ENCODE results near the gene KCNIP4. TPM values are rescaled to one million over a fixed set of nuclear protein-coding genes. Genes with fewer than 3 reads are reported as not detected.

KCNIP4 gene
- total and polyA plus RNA-seq, 2 experiments from 2014 or later, result 0.14 to 0.63 TPM

DNA sequence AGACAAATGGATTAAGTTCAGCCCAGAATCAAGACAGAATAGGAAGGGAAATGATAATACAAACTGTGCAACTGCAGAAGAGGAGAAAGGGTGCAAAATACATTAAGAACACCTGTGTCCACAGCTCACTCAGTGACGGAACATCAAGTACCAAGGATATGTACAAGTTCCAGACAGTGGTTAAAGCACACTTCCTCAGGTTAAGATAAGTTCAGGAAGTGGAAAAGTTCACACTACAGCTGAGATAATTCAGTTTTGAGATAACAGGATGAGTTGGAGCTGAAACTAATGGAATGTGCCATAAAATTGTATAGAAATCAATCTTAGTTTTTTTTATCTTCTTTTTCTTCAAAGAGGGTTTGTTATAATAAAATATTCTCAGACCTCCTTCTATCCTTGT is 419.4 kb downstream of the KCNIP4 start:
- no peak overlapping the region for H3K27ac Mint-ChIP-seq
- no peaks in the 10 kb centered on the region for H3K4me1 ChIP-seq (ENCODE audit: insufficient read depth)

DNA sequence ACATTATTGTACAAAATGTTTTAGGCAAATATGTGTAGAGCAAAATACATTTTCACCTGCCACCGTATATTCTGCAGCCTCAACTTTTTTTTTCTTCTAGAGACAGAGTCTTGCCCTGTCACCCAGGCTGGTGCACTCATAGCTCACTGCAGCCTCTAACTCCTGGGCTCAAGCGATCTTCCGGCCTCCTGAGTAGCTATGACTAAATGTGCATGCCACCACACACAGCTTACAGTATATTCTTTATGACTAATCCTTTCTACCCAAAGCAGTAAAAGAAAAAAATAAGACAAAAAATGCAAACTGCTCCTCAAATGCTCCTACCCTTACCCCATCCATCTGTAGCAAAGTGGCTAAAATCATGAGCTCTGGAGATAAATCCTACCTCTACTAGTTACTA is 426.3 kb downstream of the KCNIP4 start:
- Histone ChIP-seq H3K4me1 (ENCODE audit: insufficient read depth) (no peaks in the 10 kb centered on the region), H3K9me2 (ENCODE audit: insufficient read depth) (no peaks in the 10 kb centered on the region), H3K79me2 (replicated peaks; ENCODE audit: insufficient read depth) (no peaks in the 10 kb centered on the region), H3F3A (replicated peaks; ENCODE audit: low read depth) (no peaks in the 10 kb centered on the region), H3K27ac (ENCODE audit: low read depth) (no peak overlapping the region), H3K36me3 (ENCODE audit: insufficient read depth) (no peaks in the 10 kb centered on the region), H3K4me3 (no peak overlapping the region), H4K20me1 (replicated peaks; ENCODE audit: insufficient read depth) (no peaks in the 10 kb centered on the region), H3K4me2 (no peak overlapping the region), H3K27me3 (ENCODE audit: insufficient read depth) (no peaks in the 10 kb centered on the region), H2AFZ (no peak overlapping the region)
- Mint-ChIP-seq H3K9me3 (no peaks in the 10 kb centered on the region; the same call in 2 of the 3 replicates), H3K4me3 (no peak overlapping the region), H3K27me3 (ENCODE audit: insufficient read depth, low read depth, poor library complexity) (peaks cover 2% of the 10 kb centered on the region), H3K27ac (no peak overlapping the region), H3K4me1 (peaks cover 9% of the 10 kb centered on the region), H3K36me3 (ENCODE audit: low read depth) (no peaks in the 10 kb centered on the region)
- TF ChIP-seq NANOG (IDR thresholded peaks at IDR 0.05; ENCODE audit: borderline replicate concordance) (no peak), CREB1 (CRISPR knock-in tag; IDR thresholded peaks at IDR 0.05; ENCODE audit: low read depth) (no peak), EZH2phosphoT487 (IDR thresholded peaks at IDR 0.05; ENCODE audit: unreplicated experiment) (no peak), EZH2 (IDR thresholded peaks at IDR 0.05; ENCODE audit: low read depth, unreplicated experiment) (no peak), POLR2AphosphoS5 (IDR thresholded peaks at IDR 0.05; ENCODE audit: low read depth) (no peak)
- TF ChIP-seq, protein P1, sequence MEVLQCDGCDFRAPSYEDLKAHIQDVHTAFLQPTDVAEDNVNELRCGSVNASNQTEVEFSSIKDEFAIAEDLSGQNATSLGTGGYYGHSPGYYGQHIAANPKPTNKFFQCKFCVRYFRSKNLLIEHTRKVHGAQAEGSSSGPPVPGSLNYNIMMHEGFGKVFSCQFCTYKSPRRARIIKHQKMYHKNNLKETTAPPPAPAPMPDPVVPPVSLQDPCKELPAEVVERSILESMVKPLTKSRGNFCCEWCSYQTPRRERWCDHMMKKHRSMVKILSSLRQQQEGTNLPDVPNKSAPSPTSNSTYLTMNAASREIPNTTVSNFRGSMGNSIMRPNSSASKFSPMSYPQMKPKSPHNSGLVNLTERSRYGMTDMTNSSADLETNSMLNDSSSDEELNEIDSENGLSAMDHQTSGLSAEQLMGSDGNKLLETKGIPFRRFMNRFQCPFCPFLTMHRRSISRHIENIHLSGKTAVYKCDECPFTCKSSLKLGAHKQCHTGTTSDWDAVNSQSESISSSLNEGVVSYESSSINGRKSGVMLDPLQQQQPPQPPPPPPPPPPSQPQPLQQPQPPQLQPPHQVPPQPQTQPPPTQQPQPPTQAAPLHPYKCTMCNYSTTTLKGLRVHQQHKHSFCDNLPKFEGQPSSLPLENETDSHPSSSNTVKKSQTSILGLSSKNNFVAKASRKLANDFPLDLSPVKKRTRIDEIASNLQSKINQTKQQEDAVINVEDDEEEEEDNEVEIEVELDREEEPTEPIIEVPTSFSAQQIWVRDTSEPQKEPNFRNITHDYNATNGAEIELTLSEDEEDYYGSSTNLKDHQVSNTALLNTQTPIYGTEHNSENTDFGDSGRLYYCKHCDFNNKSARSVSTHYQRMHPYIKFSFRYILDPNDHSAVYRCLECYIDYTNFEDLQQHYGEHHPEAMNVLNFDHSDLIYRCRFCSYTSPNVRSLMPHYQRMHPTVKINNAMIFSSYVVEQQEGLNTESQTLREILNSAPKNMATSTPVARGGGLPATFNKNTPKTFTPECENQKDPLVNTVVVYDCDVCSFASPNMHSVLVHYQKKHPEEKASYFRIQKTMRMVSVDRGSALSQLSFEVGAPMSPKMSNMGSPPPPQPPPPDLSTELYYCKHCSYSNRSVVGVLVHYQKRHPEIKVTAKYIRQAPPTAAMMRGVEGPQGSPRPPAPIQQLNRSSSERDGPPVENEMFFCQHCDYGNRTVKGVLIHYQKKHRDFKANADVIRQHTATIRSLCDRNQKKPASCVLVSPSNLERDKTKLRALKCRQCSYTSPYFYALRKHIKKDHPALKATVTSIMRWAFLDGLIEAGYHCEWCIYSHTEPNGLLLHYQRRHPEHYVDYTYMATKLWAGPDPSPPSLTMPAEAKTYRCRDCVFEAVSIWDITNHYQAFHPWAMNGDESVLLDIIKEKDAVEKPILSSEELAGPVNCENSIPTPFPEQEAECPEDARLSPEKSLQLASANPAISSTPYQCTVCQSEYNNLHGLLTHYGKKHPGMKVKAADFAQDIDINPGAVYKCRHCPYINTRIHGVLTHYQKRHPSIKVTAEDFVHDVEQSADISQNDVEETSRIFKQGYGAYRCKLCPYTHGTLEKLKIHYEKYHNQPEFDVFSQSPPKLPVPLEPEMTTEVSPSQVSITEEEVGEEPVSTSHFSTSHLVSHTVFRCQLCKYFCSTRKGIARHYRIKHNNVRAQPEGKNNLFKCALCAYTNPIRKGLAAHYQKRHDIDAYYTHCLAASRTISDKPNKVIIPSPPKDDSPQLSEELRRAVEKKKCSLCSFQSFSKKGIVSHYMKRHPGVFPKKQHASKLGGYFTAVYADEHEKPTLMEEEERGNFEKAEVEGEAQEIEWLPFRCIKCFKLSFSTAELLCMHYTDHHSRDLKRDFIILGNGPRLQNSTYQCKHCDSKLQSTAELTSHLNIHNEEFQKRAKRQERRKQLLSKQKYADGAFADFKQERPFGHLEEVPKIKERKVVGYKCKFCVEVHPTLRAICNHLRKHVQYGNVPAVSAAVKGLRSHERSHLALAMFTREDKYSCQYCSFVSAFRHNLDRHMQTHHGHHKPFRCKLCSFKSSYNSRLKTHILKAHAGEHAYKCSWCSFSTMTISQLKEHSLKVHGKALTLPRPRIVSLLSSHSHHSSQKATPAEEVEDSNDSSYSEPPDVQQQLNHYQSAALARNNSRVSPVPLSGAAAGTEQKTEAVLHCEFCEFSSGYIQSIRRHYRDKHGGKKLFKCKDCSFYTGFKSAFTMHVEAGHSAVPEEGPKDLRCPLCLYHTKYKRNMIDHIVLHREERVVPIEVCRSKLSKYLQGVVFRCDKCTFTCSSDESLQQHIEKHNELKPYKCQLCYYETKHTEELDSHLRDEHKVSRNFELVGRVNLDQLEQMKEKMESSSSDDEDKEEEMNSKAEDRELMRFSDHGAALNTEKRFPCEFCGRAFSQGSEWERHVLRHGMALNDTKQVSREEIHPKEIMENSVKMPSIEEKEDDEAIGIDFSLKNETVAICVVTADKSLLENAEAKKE (CRISPR knock-in tag; IDR thresholded peaks at IDR 0.05), result no peak
- TF ChIP-seq, protein P2, sequence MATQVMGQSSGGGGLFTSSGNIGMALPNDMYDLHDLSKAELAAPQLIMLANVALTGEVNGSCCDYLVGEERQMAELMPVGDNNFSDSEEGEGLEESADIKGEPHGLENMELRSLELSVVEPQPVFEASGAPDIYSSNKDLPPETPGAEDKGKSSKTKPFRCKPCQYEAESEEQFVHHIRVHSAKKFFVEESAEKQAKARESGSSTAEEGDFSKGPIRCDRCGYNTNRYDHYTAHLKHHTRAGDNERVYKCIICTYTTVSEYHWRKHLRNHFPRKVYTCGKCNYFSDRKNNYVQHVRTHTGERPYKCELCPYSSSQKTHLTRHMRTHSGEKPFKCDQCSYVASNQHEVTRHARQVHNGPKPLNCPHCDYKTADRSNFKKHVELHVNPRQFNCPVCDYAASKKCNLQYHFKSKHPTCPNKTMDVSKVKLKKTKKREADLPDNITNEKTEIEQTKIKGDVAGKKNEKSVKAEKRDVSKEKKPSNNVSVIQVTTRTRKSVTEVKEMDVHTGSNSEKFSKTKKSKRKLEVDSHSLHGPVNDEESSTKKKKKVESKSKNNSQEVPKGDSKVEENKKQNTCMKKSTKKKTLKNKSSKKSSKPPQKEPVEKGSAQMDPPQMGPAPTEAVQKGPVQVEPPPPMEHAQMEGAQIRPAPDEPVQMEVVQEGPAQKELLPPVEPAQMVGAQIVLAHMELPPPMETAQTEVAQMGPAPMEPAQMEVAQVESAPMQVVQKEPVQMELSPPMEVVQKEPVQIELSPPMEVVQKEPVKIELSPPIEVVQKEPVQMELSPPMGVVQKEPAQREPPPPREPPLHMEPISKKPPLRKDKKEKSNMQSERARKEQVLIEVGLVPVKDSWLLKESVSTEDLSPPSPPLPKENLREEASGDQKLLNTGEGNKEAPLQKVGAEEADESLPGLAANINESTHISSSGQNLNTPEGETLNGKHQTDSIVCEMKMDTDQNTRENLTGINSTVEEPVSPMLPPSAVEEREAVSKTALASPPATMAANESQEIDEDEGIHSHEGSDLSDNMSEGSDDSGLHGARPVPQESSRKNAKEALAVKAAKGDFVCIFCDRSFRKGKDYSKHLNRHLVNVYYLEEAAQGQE (IDR thresholded peaks at IDR 0.05; ENCODE audit: unreplicated experiment), result no peak
- ATAC-seq, result no peak
- DNase-seq (ENCODE audit: low spot score), result no peak

More for the DNA sequence above, 419.4 kb downstream of the KCNIP4 start:
- H3K27me3 ChIP-seq (ENCODE audit: insufficient read depth), result no peaks in the 10 kb centered on the region
- H3K9me2 ChIP-seq (ENCODE audit: insufficient read depth), result no peaks in the 10 kb centered on the region
- Mint-ChIP-seq H3K27me3 (ENCODE audit: insufficient read depth, low read depth, poor library complexity) (no peaks in the 10 kb centered on the region), H3K36me3 (ENCODE audit: low read depth) (no peaks in the 10 kb centered on the region), H3K4me3 (no peak overlapping the region), H3K4me1 (no peaks in the 10 kb centered on the region), H3K9me3 (no peaks in the 10 kb centered on the region)
- no peak overlapping the region for H2AFZ ChIP-seq
- H3K79me2 ChIP-seq (replicated peaks; ENCODE audit: insufficient read depth), result no peaks in the 10 kb centered on the region
- no peaks in the 10 kb centered on the region for H3F3A ChIP-seq (replicated peaks; ENCODE audit: low read depth)
- DNase-seq (ENCODE audit: low spot score) (no peak), ATAC-seq (no peak)
- no peak overlapping the region for H3K4me2 ChIP-seq
- no peaks in the 10 kb centered on the region for H3K36me3 ChIP-seq (ENCODE audit: insufficient read depth)
- no peaks in the 10 kb centered on the region for H4K20me1 ChIP-seq (replicated peaks; ENCODE audit: insufficient read depth)
- TF ChIP-seq EZH2 (IDR thresholded peaks at IDR 0.05; ENCODE audit: low read depth, unreplicated experiment), result no peak
- H3K4me3 ChIP-seq, result no peak overlapping the region
- no peak overlapping the region for H3K27ac ChIP-seq (ENCODE audit: low read depth)
